HG03565 (cell line): ENCODE results near the gene SLC51A.
"Not testable (repeated sequence)": the region's sequence is repeated elsewhere in the genome, so short reads cannot be mapped to it uniquely, and the experiment has no call there.

ENCODE experiments used
- ATAC-seq: cut with Tn5 transposase; IDR thresholded peaks from one replicate; pipeline ENCODE4 v1.9.1; 2021; ENCODE audit warnings: mild to moderate bottlenecking, moderate library complexity; ENCODE audit not compliant: unreplicated experiment

SLC51A gene

DNA sequence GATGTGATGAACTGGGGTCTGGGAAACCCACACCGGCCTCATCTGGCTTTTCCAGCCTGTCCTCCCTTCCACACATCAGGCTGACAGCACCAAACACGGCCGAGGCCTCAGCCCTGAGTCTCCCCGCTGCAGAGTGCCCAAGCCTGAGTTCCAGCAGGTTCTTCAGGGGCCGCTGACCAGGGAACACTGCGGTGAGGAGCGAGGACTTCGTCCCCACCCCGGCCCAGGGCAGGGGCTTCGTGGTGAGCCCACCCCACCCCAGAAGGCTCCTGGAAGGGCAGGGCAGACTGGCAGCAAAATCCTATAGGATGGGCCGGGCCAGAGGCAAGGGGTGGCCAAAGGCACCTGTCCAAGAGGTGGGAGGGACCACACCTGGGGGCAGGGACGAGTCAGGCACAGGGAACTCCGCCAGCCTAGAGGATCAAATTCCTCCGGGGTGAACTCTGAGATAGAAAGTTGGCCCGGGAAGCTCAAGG is at the start of gene SLC51A:
SLC51A (plus strand) TSS at position 446 of the 476 bp plus-strand sequence. CDS start 179 bp downstream, outside the sequence.
- ATAC-seq, result no peak

DNA sequence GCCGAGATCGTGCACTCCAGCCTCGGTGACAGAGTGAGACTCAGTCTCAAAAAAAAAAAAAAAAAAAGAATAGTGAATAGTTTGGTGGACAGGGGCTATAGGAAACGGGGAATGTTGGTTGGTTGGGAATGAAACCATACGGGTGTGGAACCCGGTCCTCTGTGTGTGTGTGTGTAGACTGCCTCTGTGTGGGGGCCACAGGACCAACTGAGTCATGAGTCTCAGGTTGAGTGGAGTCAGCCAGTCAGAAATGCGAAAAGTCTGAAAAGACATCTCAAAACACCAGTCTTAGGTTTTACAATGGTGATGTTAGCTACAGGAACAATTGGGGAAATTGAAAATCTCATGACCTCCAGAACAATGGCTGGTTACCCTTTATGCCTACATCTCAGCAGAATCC is 49.6 kb upstream of the SLC51A start:
- no peak for ATAC-seq

DNA sequence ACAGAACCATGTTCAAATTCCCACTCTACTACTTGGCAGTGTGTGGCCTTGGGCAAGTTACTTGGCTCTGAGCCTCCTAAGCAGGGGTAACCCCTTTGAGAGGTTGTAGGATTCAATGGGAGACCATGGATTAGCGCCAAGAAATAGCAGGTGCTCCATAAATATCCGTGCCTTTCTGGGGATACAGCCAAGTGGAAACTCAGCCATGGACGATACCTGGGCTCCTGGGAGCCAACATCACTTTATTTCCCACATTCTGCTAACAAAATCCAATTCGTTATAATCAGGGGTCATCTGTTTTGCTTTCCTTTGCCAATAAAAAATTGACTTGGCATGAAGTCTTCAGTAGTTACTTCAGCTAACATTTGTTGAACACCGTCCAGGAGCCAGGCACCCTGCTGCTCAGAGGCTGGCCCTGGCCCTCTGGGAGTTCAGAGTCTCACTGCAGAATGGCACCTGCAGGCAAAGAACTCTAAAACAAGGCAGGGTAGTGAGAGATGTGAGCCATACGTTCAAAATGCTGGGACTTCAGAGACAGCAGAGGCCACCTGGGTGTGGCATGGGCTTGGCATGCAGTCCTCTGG is 47.4 kb upstream of the SLC51A start:
- no peak for ATAC-seq

DNA sequence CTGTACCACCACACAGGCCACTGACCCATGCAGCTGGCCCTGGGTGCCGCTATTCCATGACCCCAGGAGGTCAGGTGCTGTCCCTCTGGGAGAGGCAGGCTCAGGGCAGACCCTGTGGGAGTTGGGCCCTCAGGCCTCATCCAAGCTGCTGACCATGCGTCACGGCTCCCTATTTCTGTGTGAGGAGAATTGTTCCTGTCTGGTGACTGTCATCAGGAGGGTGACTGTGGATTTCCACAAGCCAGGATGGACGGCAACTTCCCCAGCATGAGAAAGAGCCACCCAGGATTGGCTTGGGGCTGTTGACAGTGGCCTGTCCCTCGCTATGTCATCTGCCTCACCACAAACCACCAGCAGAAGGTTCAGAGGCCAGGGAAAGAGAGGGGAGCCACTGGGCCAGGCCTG is 46.5 kb upstream of the SLC51A start:
- no peak for ATAC-seq

DNA sequence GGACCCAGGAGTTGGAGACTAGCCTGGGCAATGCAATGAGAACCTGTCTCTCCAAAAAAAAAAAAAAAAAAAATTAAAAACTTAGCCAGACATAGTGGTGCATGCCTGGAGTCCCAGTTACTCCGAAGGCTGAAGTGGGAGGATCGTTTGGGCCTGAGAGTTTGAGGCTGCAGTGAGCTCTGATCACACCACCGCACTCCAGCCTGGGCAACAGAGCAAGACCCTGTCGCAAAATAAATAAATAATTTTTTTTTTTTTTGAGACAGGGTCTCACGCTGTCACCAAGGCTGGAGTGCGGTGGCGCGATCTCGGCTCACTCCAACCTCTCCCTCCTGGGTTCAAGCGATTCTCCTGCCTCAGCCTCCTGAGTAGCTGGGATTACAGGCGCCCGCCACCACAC is 46.0 kb upstream of the SLC51A start:
- ATAC-seq, result not testable (repeated sequence)

DNA sequence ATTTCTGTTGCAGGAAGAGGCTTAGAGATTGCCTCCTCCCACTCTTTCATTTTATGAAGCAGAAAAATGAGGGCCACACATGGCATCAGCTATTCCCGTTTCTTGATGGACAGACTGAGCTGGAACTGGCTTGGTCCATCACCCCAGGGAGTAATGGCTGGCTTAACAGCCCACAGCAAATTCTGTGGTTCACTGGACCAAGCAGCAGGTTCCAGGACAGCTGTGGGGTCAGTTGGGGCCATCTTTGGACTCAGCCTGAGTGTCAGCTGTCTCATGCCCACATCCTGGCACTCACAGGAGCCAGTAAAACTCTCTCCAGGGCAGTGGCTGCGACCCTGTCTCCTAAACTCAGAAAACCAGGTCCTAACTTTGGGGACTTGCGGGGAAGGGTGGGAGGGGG is 41.7 kb upstream of the SLC51A start:
- no peak for ATAC-seq

DNA sequence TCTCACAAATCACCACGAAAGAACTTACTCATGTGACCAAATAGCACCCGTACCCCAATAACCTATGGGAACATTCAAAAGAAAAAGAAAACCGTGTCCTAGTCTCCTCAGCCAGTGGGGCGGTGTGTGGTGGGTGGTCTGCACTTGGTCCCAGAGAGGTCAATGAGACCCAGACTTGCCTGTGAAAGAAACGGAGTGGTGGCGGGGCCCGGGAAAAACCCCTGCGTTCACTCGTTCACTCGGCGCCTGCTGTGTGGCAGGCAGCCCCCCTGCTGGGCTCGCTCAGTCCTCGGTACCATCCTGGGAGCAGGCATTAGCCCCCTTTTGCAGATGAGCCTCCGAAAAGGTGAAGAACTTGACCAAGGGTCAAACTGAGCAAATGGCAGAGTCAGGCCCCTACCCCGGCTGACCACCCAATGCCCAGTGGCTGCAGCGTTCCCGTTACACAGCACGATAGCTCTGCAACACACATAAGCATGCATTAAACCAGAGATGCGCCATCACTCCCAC is 41.2 kb upstream of the SLC51A start:
- ATAC-seq, result no peak

DNA sequence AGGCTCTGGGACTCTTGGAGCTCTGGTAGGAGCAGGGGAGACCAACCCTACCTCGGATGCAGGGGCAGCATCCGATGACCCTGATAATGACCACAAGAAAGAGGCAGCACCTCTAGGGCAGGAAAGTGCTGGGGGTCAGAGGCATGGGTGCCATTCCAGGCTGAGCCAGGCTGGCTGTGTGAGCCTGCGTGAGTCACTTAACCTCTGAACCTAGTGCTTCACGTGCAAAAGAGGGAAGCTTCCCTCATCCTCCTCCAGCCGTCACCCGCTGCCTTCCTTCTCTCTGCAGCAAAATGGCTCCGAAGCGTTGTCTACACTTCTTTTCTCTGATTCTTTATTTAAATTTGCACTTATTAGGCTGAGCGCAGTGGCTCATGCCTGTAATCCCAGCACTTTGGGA is 40.6 kb upstream of the SLC51A start:
- no peak for ATAC-seq

DNA sequence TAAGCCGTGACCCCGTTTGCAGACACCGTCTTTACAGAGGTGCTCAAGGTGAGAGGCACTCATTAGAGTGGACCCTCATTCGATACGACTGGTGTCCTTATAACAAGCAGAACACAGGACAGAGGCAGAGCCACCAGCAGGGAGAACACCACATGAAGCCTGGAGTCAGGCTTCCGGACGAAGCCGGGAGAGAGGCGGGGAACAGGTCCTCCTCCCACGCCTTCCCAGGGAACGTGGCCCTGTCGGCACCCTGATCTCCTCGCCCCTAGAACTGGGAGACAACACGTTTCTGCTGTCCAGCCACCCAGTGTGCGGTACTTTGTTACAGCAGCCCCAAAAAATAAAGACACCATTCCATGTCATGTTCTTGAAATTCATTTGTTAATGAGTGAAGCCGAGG is 38.8 kb upstream of the SLC51A start:
- no peak for ATAC-seq

DNA sequence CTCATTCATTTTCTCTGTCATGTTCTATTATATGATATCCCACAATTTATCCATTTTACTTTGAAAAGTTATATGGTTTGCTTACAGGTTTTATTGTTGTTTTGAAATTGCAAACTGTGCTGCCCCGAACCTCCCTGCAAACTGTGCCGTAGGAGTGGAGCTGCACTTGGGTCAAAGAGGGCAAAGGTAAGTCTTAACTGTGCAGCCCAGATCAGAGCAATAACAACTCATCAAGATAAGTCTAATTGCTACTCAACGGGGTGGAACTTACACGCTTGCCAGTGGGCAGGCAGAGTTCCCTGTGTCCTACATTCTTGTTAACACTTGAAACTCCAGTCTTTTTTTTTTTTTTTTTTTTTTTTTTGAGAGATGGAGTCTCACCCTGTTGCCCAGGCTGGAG is 38.4 kb upstream of the SLC51A start:
- ATAC-seq, result no peak

DNA sequence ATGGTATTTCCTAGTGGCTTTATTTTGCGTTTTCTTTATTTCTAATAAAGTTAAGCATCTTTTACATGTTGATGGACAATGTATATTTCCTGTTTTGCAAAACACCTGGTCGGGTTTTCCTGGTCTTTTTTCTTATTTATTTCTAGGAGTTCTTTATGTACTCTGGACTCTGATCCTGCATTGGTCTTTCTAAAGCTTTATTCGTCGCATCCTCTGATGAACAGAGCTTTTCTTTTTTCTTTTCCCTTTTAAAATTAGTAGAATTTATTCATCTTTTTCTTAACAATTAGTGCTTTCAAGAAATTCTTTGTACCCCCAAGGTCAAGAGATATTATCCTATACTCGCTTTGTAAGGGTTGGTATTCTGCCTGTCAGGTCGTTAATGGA is 37.3 kb upstream of the SLC51A start:
- ATAC-seq, result no peak

DNA sequence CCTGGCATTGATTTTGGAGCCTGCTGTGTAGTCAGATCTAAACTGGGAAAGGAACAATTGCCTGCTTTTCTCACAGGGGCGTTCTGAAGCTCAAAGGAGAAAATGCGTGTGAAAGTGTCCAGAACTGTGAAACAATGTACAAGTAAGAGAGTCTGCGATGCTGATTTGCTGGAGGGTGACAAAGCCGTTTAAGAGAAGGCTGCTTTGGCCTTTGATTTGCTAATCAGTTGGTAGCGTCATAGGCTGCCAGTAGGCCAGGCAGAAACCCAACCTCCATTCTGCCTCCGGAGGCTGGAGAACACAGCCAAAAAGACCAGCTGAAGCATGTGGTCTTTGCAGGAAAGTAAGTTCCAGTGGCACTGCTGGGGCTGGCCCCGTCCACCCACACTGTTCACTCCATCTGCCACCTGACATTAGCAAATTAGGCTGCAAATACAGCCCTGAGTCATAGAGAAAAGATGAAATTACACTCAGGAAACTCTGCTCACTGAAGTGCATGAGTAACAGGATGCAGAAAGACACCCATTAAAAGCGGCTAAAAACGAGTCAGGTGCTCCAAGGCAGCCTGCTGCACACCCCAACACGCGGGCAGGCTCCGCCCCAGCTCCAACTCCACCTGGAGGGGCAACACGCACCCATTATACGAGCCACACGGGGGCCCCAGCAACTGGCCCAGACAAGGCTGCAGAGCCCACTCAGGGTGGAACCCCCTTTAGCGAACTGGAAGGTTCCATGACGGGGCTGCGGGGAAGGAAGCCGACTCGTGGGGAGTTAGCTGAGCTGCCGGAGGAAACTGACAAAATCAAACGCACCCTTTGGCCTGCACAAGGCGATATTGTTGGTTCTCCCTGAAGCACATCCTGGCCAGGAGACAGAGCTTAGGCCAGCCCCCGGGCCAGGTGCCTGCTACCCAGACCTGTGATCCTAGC is 36.7 kb upstream of the SLC51A start:
- ATAC-seq, result peak; percentile 61

DNA sequence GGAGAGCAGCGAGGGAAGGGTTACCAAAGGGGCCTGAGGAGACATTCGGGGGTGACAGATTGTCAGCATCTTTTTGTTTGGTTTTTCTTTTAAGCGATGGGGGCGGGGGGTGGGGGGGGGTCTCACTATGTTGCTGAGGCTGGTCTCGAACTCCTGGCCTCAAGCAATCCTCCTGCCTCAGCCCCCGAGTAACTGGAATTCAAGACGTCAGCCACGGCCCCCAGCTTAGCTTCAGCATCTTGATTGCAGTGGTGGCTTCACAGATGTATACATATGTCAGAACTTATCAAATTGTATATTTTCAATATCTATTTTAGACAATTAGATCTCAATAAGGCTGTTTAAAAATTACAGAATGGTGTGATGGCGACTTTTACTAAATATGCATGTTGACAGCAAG is 36.0 kb upstream of the SLC51A start:
- ATAC-seq, result no peak

DNA sequence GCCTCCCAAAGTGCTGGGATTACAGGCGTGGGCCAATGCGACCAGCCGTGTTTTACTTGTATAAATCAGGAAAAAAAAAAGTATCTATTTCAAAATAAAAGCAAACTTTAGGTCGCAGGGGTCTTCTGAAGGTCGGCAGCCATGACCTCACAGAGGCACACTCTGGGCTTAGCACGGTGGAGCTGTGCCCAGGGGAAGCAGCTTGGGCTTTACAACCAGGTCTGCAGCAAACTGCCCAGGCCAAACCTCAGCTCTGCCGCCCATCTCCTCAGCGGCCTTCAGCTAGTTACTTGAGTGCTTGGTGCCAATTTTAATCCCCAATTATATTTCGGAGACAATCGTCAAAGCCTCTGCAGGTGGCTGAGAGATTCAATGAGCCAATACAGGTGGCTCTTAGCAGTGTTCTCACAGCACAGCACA is 35.2 kb upstream of the SLC51A start:
- no peak for ATAC-seq

DNA sequence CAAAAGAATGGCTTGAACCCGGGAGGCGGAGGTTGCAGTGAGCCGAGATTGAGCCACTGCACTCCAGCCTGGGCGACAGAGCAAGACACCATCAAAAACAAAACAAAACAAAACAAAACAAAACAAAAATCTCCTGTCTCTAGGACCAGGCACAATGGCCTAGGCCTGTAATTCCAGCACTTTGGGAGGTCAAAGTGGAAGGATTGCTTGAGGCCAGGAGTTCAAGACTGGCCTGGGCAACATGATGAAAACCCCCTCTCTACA is 32.2 kb upstream of the SLC51A start:
- ATAC-seq, result not testable (repeated sequence)

DNA sequence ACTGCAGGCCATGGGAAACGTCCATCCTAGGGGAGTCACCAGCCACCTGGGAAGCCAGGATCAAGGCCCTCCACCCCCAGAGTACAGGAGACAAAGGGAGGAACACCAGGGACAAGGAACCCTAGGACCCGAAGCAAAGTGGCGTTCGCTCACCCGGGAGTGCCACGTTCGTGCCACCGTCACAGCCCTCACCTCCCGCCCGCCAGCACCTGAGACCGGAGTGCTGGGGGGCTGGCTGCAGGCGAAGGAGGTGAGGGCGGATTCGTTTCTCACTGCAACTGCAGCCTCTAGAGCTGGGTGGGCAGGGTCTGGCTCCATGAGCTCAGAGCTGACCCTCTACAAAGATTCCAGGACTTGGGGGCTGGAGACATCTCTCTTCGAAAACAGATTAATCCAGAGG is 31.5 kb upstream of the SLC51A start:
- ATAC-seq, result no peak

DNA sequence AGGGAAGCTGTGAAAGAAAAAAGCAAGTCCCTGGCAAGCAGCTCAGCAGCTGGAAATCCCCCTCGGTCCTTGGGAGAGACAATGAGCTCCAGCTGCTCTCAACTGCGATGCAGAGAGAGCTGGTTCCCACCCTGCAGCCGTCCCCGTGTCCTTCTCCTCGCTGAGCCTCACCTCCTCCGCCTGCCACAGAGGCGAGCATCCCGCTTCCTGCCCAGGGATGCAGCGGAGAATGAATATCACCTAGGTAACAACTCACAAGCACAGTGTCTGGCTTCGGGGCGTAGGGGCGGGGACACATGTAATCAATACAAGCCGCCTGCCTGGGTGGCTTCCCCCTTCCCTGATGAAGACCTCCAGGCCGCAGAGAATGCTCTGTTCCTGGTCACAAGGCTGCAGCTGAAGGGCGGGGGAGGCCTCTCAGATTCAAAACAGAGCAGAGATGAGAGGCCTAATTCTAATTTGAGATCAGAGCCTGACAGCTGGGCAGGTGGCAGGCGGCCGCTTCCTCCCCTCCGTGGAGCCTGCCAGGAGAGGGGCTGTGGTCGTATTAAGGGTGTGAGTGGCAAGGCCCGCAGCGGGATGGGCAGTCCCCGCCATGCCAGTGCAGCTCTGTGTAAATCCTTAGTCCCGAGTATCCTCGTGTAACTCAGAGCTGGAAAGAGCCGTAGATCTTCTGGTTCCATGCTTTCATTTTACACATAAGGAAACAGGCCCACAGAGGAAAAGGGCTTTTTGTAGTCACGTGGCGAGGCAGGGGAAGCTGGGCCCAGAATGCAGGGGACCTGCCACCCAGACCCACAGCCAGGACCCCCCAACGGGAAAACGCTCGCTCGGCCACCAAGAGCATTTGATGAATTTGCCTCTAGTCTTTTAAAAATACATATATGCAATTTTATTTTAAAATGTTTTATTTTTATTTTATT is 29.4 kb upstream of the SLC51A start:
- no peak for ATAC-seq

DNA sequence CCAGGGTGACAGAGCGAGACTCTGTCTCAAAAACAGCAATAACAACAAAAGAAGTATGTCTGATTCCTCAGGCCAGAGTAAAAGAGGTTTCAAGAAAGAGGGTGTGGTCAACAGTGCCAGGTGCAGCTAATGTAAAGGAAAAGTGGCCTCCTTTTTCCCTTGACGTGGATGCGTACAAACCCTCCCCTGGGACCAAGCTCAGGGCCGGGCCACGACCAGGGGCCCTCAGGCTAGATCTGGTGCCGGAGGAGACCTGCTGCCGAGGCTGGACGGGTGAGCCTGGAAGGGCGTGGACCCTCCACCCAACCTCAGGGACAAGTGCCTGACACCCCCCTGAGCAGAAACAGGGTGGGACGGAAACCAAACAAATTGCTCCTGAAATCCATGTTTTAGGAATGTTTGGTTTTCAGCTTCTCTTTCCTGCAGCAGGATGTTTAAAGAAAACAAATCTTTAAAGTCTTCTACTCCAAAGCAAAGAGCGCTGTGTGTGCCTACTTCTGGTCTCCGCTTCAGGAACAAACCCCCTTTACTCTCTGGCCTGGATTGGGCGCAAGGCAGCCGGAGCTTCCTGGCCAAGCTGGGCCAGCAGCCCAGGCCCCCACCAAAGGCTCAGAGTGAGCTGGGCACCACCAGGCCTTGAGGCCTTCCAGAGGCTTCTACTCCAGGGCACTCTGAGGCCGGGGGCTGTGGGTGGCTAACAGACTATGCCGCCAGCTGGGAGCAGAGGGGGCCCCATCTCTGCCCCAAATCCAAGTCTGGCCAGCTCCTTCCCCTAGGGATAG is 26.6 kb upstream of the SLC51A start:
- ATAC-seq, result no peak

DNA sequence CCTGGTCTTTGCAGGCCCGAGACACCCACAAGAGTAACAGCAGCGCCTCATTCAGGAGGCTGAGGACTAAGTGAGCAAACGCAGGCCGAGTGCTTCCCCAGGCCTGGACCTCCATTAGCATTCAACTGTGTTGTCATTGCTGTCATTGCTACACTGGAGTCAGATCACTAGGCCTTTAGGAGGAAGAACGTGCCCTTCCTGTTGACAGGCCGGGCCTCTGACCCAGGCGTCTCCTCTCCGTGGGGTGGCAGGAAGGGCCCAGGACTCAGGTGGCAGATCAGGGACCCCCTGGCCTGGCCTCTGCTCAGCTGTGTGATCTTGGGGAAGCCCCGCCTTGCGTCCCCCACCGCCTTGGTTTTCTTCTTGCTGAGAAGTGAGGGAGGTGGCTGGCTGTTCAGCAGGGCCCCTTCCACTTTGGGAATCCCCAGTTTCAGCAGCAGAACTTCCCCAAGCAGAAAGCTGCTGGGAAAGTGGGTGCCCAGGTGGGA is 24.3 kb upstream of the SLC51A start:
- ATAC-seq, result peak; percentile 32

DNA sequence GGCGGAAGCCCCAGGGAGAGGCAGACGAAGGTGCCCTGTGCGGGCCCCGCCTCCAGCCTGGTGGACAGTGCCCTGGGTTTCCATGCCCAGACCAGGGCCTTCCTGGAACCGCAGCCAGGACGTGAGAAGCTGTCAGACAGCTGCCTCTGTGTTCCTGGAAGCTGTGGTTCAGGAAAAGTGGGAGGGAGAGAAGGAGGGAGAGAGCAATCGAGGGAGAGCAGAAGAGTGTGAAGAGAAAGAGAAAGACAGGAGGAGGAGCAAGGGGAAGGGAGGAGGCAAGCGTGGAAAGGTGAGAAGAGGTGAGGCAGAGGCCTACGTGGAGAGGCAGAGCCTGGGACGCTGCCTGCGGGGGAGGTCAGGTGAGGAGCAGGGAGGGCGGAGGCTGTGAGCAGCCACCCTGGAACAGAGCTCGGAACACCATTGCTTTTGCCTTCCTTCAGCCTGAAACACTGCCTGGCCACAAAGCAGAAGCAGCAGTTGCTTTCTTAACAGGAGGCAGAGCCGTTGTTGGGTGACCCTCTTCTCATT is 23.7 kb upstream of the SLC51A start:
- ATAC-seq, result peak; percentile 22
